Measurements from ENCODE around the gene PSMD9. TPM values are rescaled to one million over a fixed set of nuclear protein-coding genes. Genes with fewer than 3 reads are reported as not detected.

PSMD9 gene
- total RNA-seq, 1 experiment from 2014 or later = 86.4 TPM

GRCh38 chr12:121960541-121960940 lies 72.0 kb downstream of the PSMD9 start:
- H3K27ac ChIP-seq (ENCODE audit: low read depth, low read length, poor library complexity, severe bottlenecking) = no peak overlapping the region
- no peak for DNase-seq (ENCODE audit: low spot score)
- ChIA-PET CTCF (no interaction called here), POLR2A (ENCODE audit: low non-redundant PET) (no interaction called here)
- H3K4me1 ChIP-seq (ENCODE audit: insufficient read depth, low read length, poor library complexity, severe bottlenecking) = peaks cover 24% of the 10 kb centered on the region
- H3K4me3 ChIP-seq (ENCODE audit: low read depth, low read length, poor library complexity, severe bottlenecking) = no peak overlapping the region
- H3K36me3 ChIP-seq (ENCODE audit: insufficient read depth, low read length, poor library complexity, severe bottlenecking) = no peaks in the 10 kb centered on the region
- intact Hi-C loops (cut with micrococcal nuclease; ENCODE audit: unreplicated experiment) = no loop called here
- H3K9me3 ChIP-seq (ENCODE audit: low read depth, low read length, poor library complexity, severe bottlenecking) = no peaks in the 10 kb centered on the region
- no TSS peak for BruUV-seq (replicated peaks)
- H3K27me3 ChIP-seq (replicated peaks; ENCODE audit: insufficient read depth, low read depth, low read length, poor library complexity) = no peaks in the 10 kb centered on the region
- TF ChIP-seq EZH2 (IDR thresholded peaks at IDR 0.05; ENCODE audit: borderline replicate concordance, low read depth, low read length, poor library complexity, severe bottlenecking) = no peak
- no peak for TF ChIP-seq CTCF (conservative IDR thresholded peaks at IDR 0.05; ENCODE audit: low read depth, low read length)

GRCh38 chr12:121961195-121961879 lies 72.7 kb downstream of the PSMD9 start:
- H3K27me3 ChIP-seq (replicated peaks; ENCODE audit: insufficient read depth, low read depth, low read length, poor library complexity) = no peaks in the 10 kb centered on the region
- no peak for DNase-seq (ENCODE audit: low spot score)
- no peaks in the 10 kb centered on the region for H3K36me3 ChIP-seq (ENCODE audit: insufficient read depth, low read length, poor library complexity, severe bottlenecking)
- CTCF ChIA-PET = no interaction called here
- BruUV-seq (replicated peaks) = no TSS peak
- no peak for TF ChIP-seq CTCF (conservative IDR thresholded peaks at IDR 0.05; ENCODE audit: low read depth, low read length)
- no peak for TF ChIP-seq EZH2 (IDR thresholded peaks at IDR 0.05; ENCODE audit: borderline replicate concordance, low read depth, low read length, poor library complexity, severe bottlenecking)
- peaks cover 25% of the 10 kb centered on the region for H3K4me1 ChIP-seq (ENCODE audit: insufficient read depth, low read length, poor library complexity, severe bottlenecking)
- POLR2A ChIA-PET (ENCODE audit: low non-redundant PET) = no interaction called here
- no peaks in the 10 kb centered on the region for H3K9me3 ChIP-seq (ENCODE audit: low read depth, low read length, poor library complexity, severe bottlenecking)
- no peak overlapping the region for H3K4me3 ChIP-seq (ENCODE audit: low read depth, low read length, poor library complexity, severe bottlenecking)
- no peak overlapping the region for H3K27ac ChIP-seq (ENCODE audit: low read depth, low read length, poor library complexity, severe bottlenecking)
- intact Hi-C loops (cut with micrococcal nuclease; ENCODE audit: unreplicated experiment) = no loop called here

- Histone ChIP-seq H3K9me3 (ENCODE audit: low read depth, low read length, poor library complexity, severe bottlenecking) (no peaks in the 10 kb centered on the region), H3K4me1 (ENCODE audit: insufficient read depth, low read length, poor library complexity, severe bottlenecking) (peaks cover 24% of the 10 kb centered on the region), H3K36me3 (ENCODE audit: insufficient read depth, low read length, poor library complexity, severe bottlenecking) (no peaks in the 10 kb centered on the region), H3K4me3 (ENCODE audit: low read depth, low read length, poor library complexity, severe bottlenecking) (no peak overlapping the region), H3K27me3 (replicated peaks; ENCODE audit: insufficient read depth, low read depth, low read length, poor library complexity) (no peaks in the 10 kb centered on the region), H3K27ac (ENCODE audit: low read depth, low read length, poor library complexity, severe bottlenecking) (no peak overlapping the region)
- intact Hi-C loops (cut with micrococcal nuclease; ENCODE audit: unreplicated experiment) = no loop called here
- TF ChIP-seq CTCF (conservative IDR thresholded peaks at IDR 0.05; ENCODE audit: low read depth, low read length) = no peak
- TF ChIP-seq EZH2 (IDR thresholded peaks at IDR 0.05; ENCODE audit: borderline replicate concordance, low read depth, low read length, poor library complexity, severe bottlenecking) = no peak
- ChIA-PET CTCF (no interaction called here), POLR2A (ENCODE audit: low non-redundant PET) (no interaction called here)
- no peak for DNase-seq (ENCODE audit: low spot score)
- no TSS peak for BruUV-seq (replicated peaks)
Observed at GRCh38 chr12:121963341-121964018, 74.9 kb downstream of the PSMD9 start.
